H9 (cell line): Measurements from ENCODE around the gene RTN4R. TPM values are rescaled to one million over a fixed set of nuclear protein-coding genes. Genes with fewer than 3 reads are reported as not detected.

ENCODE experiments used
- DNase-seq: peaks from one replicate; pipeline ENCODE4 v3.0.0-alpha.2; 2017
- H2AFZ ChIP-seq: one replicate; pipeline ENCODE4 v1.6.1; 2013; ENCODE audit warnings: mild to moderate bottlenecking, low read length, control low read depth, moderate library complexity
- H2AK5ac ChIP-seq: 2 replicates; pipeline ENCODE4 v1.6.1; 2013; ENCODE audit warnings: low read length, control low read depth, mixed read lengths; ENCODE audit not compliant: insufficient read length
- H2BK120ac ChIP-seq: one replicate; pipeline ENCODE4 v1.6.1; 2013; ENCODE audit warnings: low read depth, mild to moderate bottlenecking, low read length, control low read depth, inconsistent platforms; ENCODE audit not compliant: poor library complexity, severe bottlenecking
- H2BK12ac ChIP-seq: 2 replicates; pipeline ENCODE4 v1.6.1; 2013; ENCODE audit warnings: low read length, control low read depth, mixed read lengths, low read depth; ENCODE audit not compliant: insufficient read length
- H2BK15ac ChIP-seq: 2 replicates; pipeline ENCODE4 v1.6.1; 2013; ENCODE audit warnings: low read depth, low read length, control low read depth
- H2BK20ac ChIP-seq: one replicate; pipeline ENCODE4 v1.6.1; 2013; ENCODE audit warnings: low read depth, mild to moderate bottlenecking, low read length, control low read depth, inconsistent platforms; ENCODE audit not compliant: poor library complexity, severe bottlenecking
- H2BK5ac ChIP-seq: 2 replicates; pipeline ENCODE4 v1.6.1; 2013; ENCODE audit warnings: low read length, control low read depth, mixed read lengths; ENCODE audit not compliant: insufficient read length
- H3K14ac ChIP-seq: 2 replicates; pipeline ENCODE4 v1.6.1; 2013; ENCODE audit warnings: low read length, control low read depth; ENCODE audit not compliant: insufficient read depth
- H3K18ac ChIP-seq: 2 replicates; pipeline ENCODE4 v1.6.1; 2013; ENCODE audit warnings: low read depth, mild to moderate bottlenecking, mixed read lengths, low read length, control low read depth; ENCODE audit not compliant: insufficient read length
- H3K23ac ChIP-seq: 2 replicates; pipeline ENCODE4 v1.6.1; 2013; ENCODE audit warnings: low read length, control low read depth, mixed read lengths, low read depth; ENCODE audit not compliant: insufficient read length
- H3K23me2 ChIP-seq: 2 replicates; pipeline ENCODE4 v1.6.1; 2013; ENCODE audit warnings: low read depth, mild to moderate bottlenecking, mixed read lengths, low read length, control low read depth; ENCODE audit not compliant: insufficient read length, poor library complexity, severe bottlenecking
- H3K27ac ChIP-seq: 2 replicates; pipeline ENCODE4 v1.5.1; 2013; ENCODE audit warnings: low read length, control low read depth, mixed read lengths, low read depth; ENCODE audit not compliant: insufficient read length
- H3K27me3 ChIP-seq: 2 replicates; pipeline ENCODE4 v1.6.1; 2013; ENCODE audit warnings: low read length, control low read depth, inconsistent platforms; ENCODE audit not compliant: insufficient read depth
- H3K4ac ChIP-seq: 2 replicates; pipeline ENCODE4 v1.6.1; 2013; ENCODE audit warnings: low read depth, mild to moderate bottlenecking, control low read depth, inconsistent platforms, low read length, moderate library complexity
- H3K4me1 ChIP-seq: 2 replicates; pipeline ENCODE4 v1.6.1; 2013; ENCODE audit warnings: low read length, control low read depth, inconsistent platforms; ENCODE audit not compliant: insufficient read depth
- H3K4me2 ChIP-seq: 2 replicates; pipeline ENCODE4 v1.6.1; 2013; ENCODE audit warnings: low read length, control low read depth, mixed read lengths; ENCODE audit not compliant: insufficient read length, insufficient read depth
- H3K56ac ChIP-seq: 2 replicates; pipeline ENCODE4 v1.6.1; 2013; ENCODE audit warnings: low read depth, mild to moderate bottlenecking, mixed read lengths, low read length, control low read depth; ENCODE audit not compliant: insufficient read length
- H3K79me1 ChIP-seq: 2 replicates; pipeline ENCODE4 v1.6.1; 2013; ENCODE audit warnings: low read depth, mild to moderate bottlenecking, moderate library complexity, low read length, control low read depth, inconsistent platforms; ENCODE audit not compliant: insufficient read depth, poor library complexity, severe bottlenecking
- H3K79me2 ChIP-seq: 2 replicates; pipeline ENCODE4 v1.6.1; 2013; ENCODE audit warnings: low read length, control low read depth, inconsistent platforms; ENCODE audit not compliant: insufficient read depth
- H3K9ac ChIP-seq: 2 replicates; pipeline ENCODE4 v1.6.1; 2013; ENCODE audit warnings: low read length, control low read depth, mixed read lengths; ENCODE audit not compliant: insufficient read length; ENCODE audit errors: extremely low read depth
- H3K9me3 ChIP-seq: one replicate; pipeline ENCODE4 v1.6.1; 2013; ENCODE audit warnings: low read depth, low read length, inconsistent platforms; ENCODE audit not compliant: control insufficient read depth
- H3T11ph ChIP-seq: one replicate; pipeline ENCODE4 v1.6.1; 2013; ENCODE audit warnings: mild to moderate bottlenecking, low read length, control low read depth, inconsistent platforms
- H4K20me1 ChIP-seq: one replicate; pipeline ENCODE4 v1.6.1; 2013; ENCODE audit not compliant: control insufficient read depth, insufficient read length, insufficient read depth
- H4K5ac ChIP-seq: 2 replicates; pipeline ENCODE4 v1.6.1; 2013; ENCODE audit warnings: low read depth, mild to moderate bottlenecking, mixed read lengths, low read length, control low read depth; ENCODE audit not compliant: insufficient read length
- H4K8ac ChIP-seq: replicated peaks from 2 replicates; pipeline ENCODE4 v1.6.1; 2013; ENCODE audit warnings: low read length, control low read depth, mixed read lengths, low read depth; ENCODE audit not compliant: insufficient read length
- H4K91ac ChIP-seq: 2 replicates; pipeline ENCODE4 v1.6.1; 2013; ENCODE audit warnings: low read depth, mild to moderate bottlenecking, moderate library complexity, mixed read lengths, low read length, control low read depth; ENCODE audit not compliant: insufficient read length
- H3K27ac Mint-ChIP-seq, 3 experiments: 2 replicates in 2 of 3; 3 replicates in 1 of 3; pipeline ENCODE4 v1.8.0; 2020 to 2021; ENCODE audit warnings: mixed read lengths in 3 of 3, mild to moderate bottlenecking in 1 of 3, moderate library complexity in 1 of 3
- H3K27me3 Mint-ChIP-seq: 2 replicates; pipeline ENCODE4 v1.8.0; 2021; ENCODE audit warnings: low read depth, mild to moderate bottlenecking, moderate library complexity, mixed read lengths
- H3K36me3 Mint-ChIP-seq, 3 experiments: 2 replicates in 2 of 3; 3 replicates in 1 of 3; pipeline ENCODE4 v1.8.0; 2020 to 2021; ENCODE audit warnings: low read depth in 3 of 3, mixed read lengths in 3 of 3; ENCODE audit not compliant: insufficient read depth in 1 of 3
- H3K4me1 Mint-ChIP-seq, 2 experiments: 2 replicates each; pipeline ENCODE4 v1.8.0; 2020; ENCODE audit warnings: mixed read lengths in 2 of 2
- H3K4me3 Mint-ChIP-seq, 2 experiments: 2 replicates in 1 of 2; 3 replicates in 1 of 2; pipeline ENCODE4 v1.8.0; 2020 to 2021; ENCODE audit warnings: mild to moderate bottlenecking in 2 of 2, mixed read lengths in 2 of 2, moderate library complexity in 1 of 2
- H3K9me3 Mint-ChIP-seq, 2 experiments: 2 replicates in 1 of 2; 3 replicates in 1 of 2; pipeline ENCODE4 v1.8.0; 2020; ENCODE audit warnings: mild to moderate bottlenecking in 2 of 2, mixed read lengths in 2 of 2, moderate library complexity in 1 of 2
- CTCF ChIP-seq: fragments of 200-600 bp; sonication (generic); conservative IDR thresholded peaks from 3 replicates; pipeline ENCODE4 v1.8.0; 2021; ENCODE audit warnings: antibody characterized with exemption, mild to moderate bottlenecking
- WGBS: extraction: QIAGEN DNeasy Blood & Tissue Kit; methylation state at CpG from one replicate; pipeline ENCODE4 v1.1.7; 2013; ENCODE audit warnings: missing lambda C conversion rate, low lambda C conversion rate, mixed read lengths; ENCODE audit not compliant: insufficient read length; ENCODE audit errors: extremely low coverage; 5-methylcytosine and 5-hydroxymethylcytosine counted together
- total RNA-seq: library from RNA; stranded (reverse); gene quantifications from 2 replicates; pipeline ENCODE4 v1.2.1, GENCODE V29; 2021

RTN4R gene
- total RNA-seq, 1 experiment from 2014 or later, result 19.0 TPM

- Histone ChIP-seq H2AFZ (no peak overlapping the region), H3K23me2 (no peaks in the 10 kb centered on the region), H4K20me1 (no peaks in the 10 kb centered on the region), H2BK5ac (no peak overlapping the region), H4K8ac (no peak overlapping the region), H3K4me2 (no peak overlapping the region), H3K79me2 (no peaks in the 10 kb centered on the region), H2BK12ac (no peak overlapping the region), H3K79me1 (no peaks in the 10 kb centered on the region), H2AK5ac (no peak overlapping the region), H4K91ac (no peak overlapping the region), H3K9ac (no peak overlapping the region), H4K5ac (no peak overlapping the region), H3K9me3 (no peaks in the 10 kb centered on the region), H3K18ac (no peak overlapping the region), H3K23ac (no peak overlapping the region), H3K14ac (no peak overlapping the region), H2BK20ac (no peak overlapping the region), H3K4me1 (no peaks in the 10 kb centered on the region), H3K56ac (no peak overlapping the region), H3T11ph (no peak overlapping the region), H3K27me3 (no peaks in the 10 kb centered on the region), H2BK15ac (no peak overlapping the region), H3K4ac (no peak overlapping the region), H3K27ac (no peak overlapping the region), H2BK120ac (no peak overlapping the region)
- H3K36me3 Mint-ChIP-seq, result no peaks in the 10 kb centered on the region; a peak in 1 of 7 replicates
- peaks cover 5 to 6% of the 10 kb centered on the region in 2 experiments for H3K4me1 Mint-ChIP-seq
- H3K4me3 Mint-ChIP-seq, result no peak overlapping the region
- no peaks in the 10 kb centered on the region; the same call in 1 of the 2 replicates for H3K27me3 Mint-ChIP-seq
- WGBS, result no CpG with 5 or more reads among the region's 10 CpGs
- no peak for TF ChIP-seq CTCF
- no peak for DNase-seq
- no peak overlapping the region for H3K27ac Mint-ChIP-seq
- H3K9me3 Mint-ChIP-seq, result peaks cover 4 to 12% of the 10 kb centered on the region in 2 experiments; a peak in 4 of 5 replicates
Observed at GRCh38 chr22:20219667-20220628, 48.2 kb downstream of the RTN4R start.
